ENCODE results near the gene AGO3.
"Not testable (repeated sequence)": the region's sequence is repeated elsewhere in the genome, so short reads cannot be mapped to it uniquely, and the experiment has no call there.

Gene AGO3

GRCh38 chr1:35925741-35926140 lies 5.2 kb upstream of the AGO3 start:
- DNase-seq (ENCODE audit: low spot score) = no peak

- DNase-seq (ENCODE audit: low spot score) = no peak
Measured at GRCh38 chr1:35927472-35927871, 3.4 kb upstream of the AGO3 start.

GRCh38 chr1:35929730-35930592 lies 944 bp upstream of the AGO3 start:
- peak; percentile 41 for DNase-seq (ENCODE audit: low spot score)

GRCh38 chr1:35931446-35932157 lies 697 bp downstream of the AGO3 start:
- no peak for DNase-seq (ENCODE audit: low spot score)

- no peak for DNase-seq (ENCODE audit: low spot score)
Measured at GRCh38 chr1:35932158-35932636, 1.3 kb downstream of the AGO3 start.

- DNase-seq (ENCODE audit: low spot score) = no peak
Measured at GRCh38 chr1:35932941-35933340, 2.0 kb downstream of the AGO3 start.

GRCh38 chr1:35935442-35936388 lies 4.8 kb downstream of the AGO3 start:
- no peak for DNase-seq (ENCODE audit: low spot score)

- no peak for DNase-seq (ENCODE audit: low spot score)
Measured at GRCh38 chr1:35936838-35937237, 5.9 kb downstream of the AGO3 start.

GRCh38 chr1:35939484-35939883 lies 8.6 kb downstream of the AGO3 start:
- DNase-seq (ENCODE audit: low spot score) = no peak

GRCh38 chr1:35945327-35945726 lies 14.4 kb downstream of the AGO3 start:
- no peak for DNase-seq (ENCODE audit: low spot score)

- no peak for DNase-seq (ENCODE audit: low spot score)
Measured at GRCh38 chr1:35947547-35947946, 16.6 kb downstream of the AGO3 start.

- no peak for DNase-seq (ENCODE audit: low spot score)
Measured at GRCh38 chr1:35958558-35958957, 27.7 kb downstream of the AGO3 start.

GRCh38 chr1:35959304-35959703 lies 28.4 kb downstream of the AGO3 start:
- DNase-seq (ENCODE audit: low spot score) = no peak

- DNase-seq (ENCODE audit: low spot score) = no peak
Measured at GRCh38 chr1:35962952-35963351, 32.0 kb downstream of the AGO3 start.

GRCh38 chr1:35964277-35964676 lies 33.4 kb downstream of the AGO3 start:
- not testable (repeated sequence) for DNase-seq (ENCODE audit: low spot score)

GRCh38 chr1:35968396-35968795 lies 37.5 kb downstream of the AGO3 start:
- DNase-seq (ENCODE audit: low spot score) = no peak

GRCh38 chr1:35971601-35972000 lies 40.7 kb downstream of the AGO3 start:
- DNase-seq (ENCODE audit: low spot score) = no peak

- not testable (repeated sequence) for DNase-seq (ENCODE audit: low spot score)
Measured at GRCh38 chr1:35972631-35973030, 41.7 kb downstream of the AGO3 start.

GRCh38 chr1:35980090-35980489 lies 49.2 kb downstream of the AGO3 start:
- no peak for DNase-seq (ENCODE audit: low spot score)

- no peak for DNase-seq (ENCODE audit: low spot score)
Measured at GRCh38 chr1:35988237-35988636, 57.3 kb downstream of the AGO3 start.

GRCh38 chr1:36006941-36007500 lies 76.1 kb downstream of the AGO3 start:
- DNase-seq (ENCODE audit: low spot score) = no peak

- DNase-seq (ENCODE audit: low spot score) = no peak
Measured at GRCh38 chr1:36007741-36008140, 76.8 kb downstream of the AGO3 start.

Data from germinal center (tissue), 1 donor.